Activated T-helper 17 cell treated with anti-CD3 and anti-CD28 coated beads, Interleukin-2, amount 50 U/mL, for 72 hours (primary cell): ENCODE data around the gene RNF186. TPM values are rescaled to one million over a fixed set of nuclear protein-coding genes. Genes with fewer than 3 reads are reported as not detected.
"Not testable (repeated sequence)": the region's sequence is repeated elsewhere in the genome, so short reads cannot be mapped to it uniquely, and the experiment has no call there.

Source experiments
- ATAC-seq: fragments of 150-1000 bp; cut with Tn5 transposase; replicated peaks from 2 replicates; pipeline ENCODE4 v1.10.0; 2021; ENCODE audit warnings: mild to moderate bottlenecking, moderate library complexity
- H3K27ac Mint-ChIP-seq: one replicate; pipeline ENCODE4 v1.8.0; 2022; ENCODE audit warnings: mixed read lengths
- H3K27me3 Mint-ChIP-seq: one replicate; pipeline ENCODE4 v1.8.0; 2022; ENCODE audit warnings: mixed read lengths
- H3K36me3 Mint-ChIP-seq: one replicate; pipeline ENCODE4 v1.8.0; 2022; ENCODE audit warnings: low read depth, mild to moderate bottlenecking, mixed read lengths
- H3K4me1 Mint-ChIP-seq: one replicate; pipeline ENCODE4 v1.8.0; 2022; ENCODE audit warnings: mixed read lengths
- H3K4me3 Mint-ChIP-seq: one replicate; pipeline ENCODE4 v1.8.0; 2022; ENCODE audit warnings: mild to moderate bottlenecking, mixed read lengths
- H3K9me3 Mint-ChIP-seq: one replicate; pipeline ENCODE4 v1.8.0; 2022; ENCODE audit warnings: mixed read lengths
- total RNA-seq, 2 donors: library from RNA; stranded (reverse); gene quantifications; one replicate each; pipeline ENCODE4 v1.2.3, GENCODE V29; 2022

Gene RNF186
- total RNA-seq, 2 donors from 2014 or later: not detected

DNA sequence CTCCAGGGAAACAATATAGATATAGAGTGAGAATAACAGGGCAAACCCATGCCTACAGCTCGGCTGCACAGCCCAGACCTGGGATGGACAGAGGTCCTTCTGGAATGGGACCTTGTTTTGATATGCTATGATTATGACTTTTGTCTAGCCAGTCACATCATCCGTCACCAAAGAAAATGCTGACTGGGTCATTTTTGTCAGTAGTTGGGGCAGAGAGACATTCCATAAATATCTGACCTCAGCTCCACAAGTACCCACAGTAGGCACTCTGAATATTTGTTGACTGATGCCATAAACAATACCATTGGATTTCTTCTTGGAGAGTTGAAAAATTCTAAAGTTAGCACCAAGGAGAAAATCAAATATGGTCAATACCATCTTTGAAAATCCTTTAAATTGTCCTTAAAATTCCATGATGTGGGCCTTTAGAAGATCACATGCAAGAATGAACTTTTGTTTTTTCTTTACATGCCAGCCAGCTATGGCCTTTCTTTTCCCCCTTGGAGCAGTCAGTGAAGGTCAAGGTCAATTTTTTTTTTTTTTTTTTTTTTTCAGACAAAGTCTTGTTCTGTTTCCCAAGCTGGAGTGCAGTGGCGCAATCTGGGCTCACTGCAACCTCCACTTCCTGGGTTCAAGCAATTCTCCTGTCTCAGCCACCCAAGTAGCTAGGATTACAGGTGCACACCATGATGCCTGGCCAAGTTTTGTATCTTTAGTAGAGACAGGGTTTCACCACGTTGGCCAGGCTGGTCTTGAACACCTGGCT lies 22.7 kb downstream of the RNF186 start:
- Mint-ChIP-seq H3K36me3 (peaks cover 17% of the 10 kb centered on the region), H3K4me3 (no peak overlapping the region), H3K9me3 (no peaks in the 10 kb centered on the region), H3K27me3 (no peaks in the 10 kb centered on the region), H3K27ac (no peak overlapping the region), H3K4me1 (peaks cover 28% of the 10 kb centered on the region)
- no peak for ATAC-seq

DNA sequence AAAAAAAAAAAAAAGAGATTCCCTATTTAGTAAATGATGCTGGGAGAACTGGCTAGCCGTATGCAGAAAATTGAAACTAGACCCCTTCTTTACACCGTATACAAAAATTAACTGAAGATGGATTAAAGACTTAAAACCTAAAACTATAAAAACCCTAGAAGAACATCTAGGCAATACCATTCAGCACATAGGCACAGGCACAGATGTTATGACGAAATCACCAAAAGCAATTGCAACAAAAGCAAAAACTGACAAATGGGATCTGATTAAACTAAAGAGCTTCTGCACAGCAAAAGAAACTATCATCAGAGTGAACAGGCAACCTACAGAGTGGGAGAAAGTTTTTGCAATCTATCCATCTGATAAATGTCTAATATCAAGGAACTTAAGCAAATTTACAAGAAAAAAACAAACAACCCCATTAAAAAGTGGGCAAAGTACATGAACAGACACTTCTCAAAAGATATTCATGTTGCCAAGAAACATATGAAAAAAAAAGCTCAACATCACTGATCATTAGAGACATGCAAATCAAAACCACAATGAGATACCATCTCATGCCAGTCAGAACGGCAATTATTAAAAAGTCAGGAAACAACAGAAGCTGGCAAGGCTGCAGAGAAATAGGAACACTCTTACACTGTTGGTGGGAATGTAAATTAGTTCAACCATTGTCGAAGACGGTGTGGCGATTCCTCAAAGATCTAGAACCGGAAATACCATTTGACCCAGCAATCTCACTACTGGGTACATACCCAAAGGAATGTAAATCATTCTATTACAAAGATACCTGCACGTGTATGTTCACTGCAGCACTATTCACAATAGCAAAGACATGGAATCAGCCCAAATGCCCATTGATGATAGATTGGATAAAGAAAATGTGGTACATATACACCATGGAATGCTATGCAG lies 24.8 kb downstream of the RNF186 start:
- H3K36me3 Mint-ChIP-seq: peaks cover 29% of the 10 kb centered on the region
- not testable (repeated sequence) for H3K27me3 Mint-ChIP-seq, ATAC-seq, H3K9me3 Mint-ChIP-seq
- peaks cover 24% of the 10 kb centered on the region for H3K4me1 Mint-ChIP-seq
- peak overlapping the region; percentile 14 for H3K4me3 Mint-ChIP-seq
- H3K27ac Mint-ChIP-seq: peak overlapping the region; percentile 25

GRCh38 chr1:19786988-19787423 lies 28.1 kb downstream of the RNF186 start:
- Mint-ChIP-seq H3K27me3 (no peaks in the 10 kb centered on the region), H3K9me3 (no peaks in the 10 kb centered on the region), H3K36me3 (peaks cover 43% of the 10 kb centered on the region), H3K4me3 (no peak overlapping the region), H3K27ac (no peak overlapping the region), H3K4me1 (peaks cover 12% of the 10 kb centered on the region)
- ATAC-seq: no peak

- peaks cover 8% of the 10 kb centered on the region for H3K4me1 Mint-ChIP-seq
- no peaks in the 10 kb centered on the region for H3K9me3 Mint-ChIP-seq
- no peak overlapping the region for H3K4me3 Mint-ChIP-seq
- no peaks in the 10 kb centered on the region for H3K27me3 Mint-ChIP-seq
- H3K27ac Mint-ChIP-seq: peak overlapping the region; percentile 55
- H3K36me3 Mint-ChIP-seq: peaks cover 51% of the 10 kb centered on the region
- no peak for ATAC-seq
Observed at GRCh38 chr1:19785660-19786059, 29.4 kb downstream of the RNF186 start.

- H3K4me3 Mint-ChIP-seq: no peak overlapping the region
- no peaks in the 10 kb centered on the region for H3K27me3 Mint-ChIP-seq
- H3K9me3 Mint-ChIP-seq: no peaks in the 10 kb centered on the region
- H3K36me3 Mint-ChIP-seq: peaks cover 61% of the 10 kb centered on the region
- no peak for ATAC-seq
- no peaks in the 10 kb centered on the region for H3K4me1 Mint-ChIP-seq
- no peak overlapping the region for H3K27ac Mint-ChIP-seq
Observed at GRCh38 chr1:19780267-19780877, 34.7 kb downstream of the RNF186 start.

GRCh38 chr1:19776933-19777332 lies 38.1 kb downstream of the RNF186 start:
- no peaks in the 10 kb centered on the region for H3K9me3 Mint-ChIP-seq

GRCh38 chr1:19776287-19776686 lies 38.8 kb downstream of the RNF186 start:
- Mint-ChIP-seq H3K27ac (no peak overlapping the region), H3K36me3 (peaks cover 46% of the 10 kb centered on the region), H3K27me3 (no peaks in the 10 kb centered on the region), H3K4me3 (no peak overlapping the region), H3K9me3 (no peaks in the 10 kb centered on the region), H3K4me1 (no peaks in the 10 kb centered on the region)
- ATAC-seq: no peak

More at GRCh38 chr1:19776933-19777332, 38.1 kb downstream of the RNF186 start:
- H3K36me3 Mint-ChIP-seq: peaks cover 49% of the 10 kb centered on the region
- H3K4me3 Mint-ChIP-seq: no peak overlapping the region
- no peaks in the 10 kb centered on the region for H3K27me3 Mint-ChIP-seq
- ATAC-seq: no peak
- H3K4me1 Mint-ChIP-seq: no peaks in the 10 kb centered on the region
- no peak overlapping the region for H3K27ac Mint-ChIP-seq

GRCh38 chr1:19775831-19776230 lies 39.3 kb downstream of the RNF186 start:
- no peaks in the 10 kb centered on the region for H3K27me3 Mint-ChIP-seq
- no peaks in the 10 kb centered on the region for H3K9me3 Mint-ChIP-seq
- no peaks in the 10 kb centered on the region for H3K4me1 Mint-ChIP-seq
- no peak overlapping the region for H3K4me3 Mint-ChIP-seq
- no peak for ATAC-seq
- peaks cover 46% of the 10 kb centered on the region for H3K36me3 Mint-ChIP-seq
- H3K27ac Mint-ChIP-seq: no peak overlapping the region

- H3K27ac Mint-ChIP-seq: no peak overlapping the region
- H3K9me3 Mint-ChIP-seq: no peaks in the 10 kb centered on the region
- ATAC-seq: no peak
- no peaks in the 10 kb centered on the region for H3K27me3 Mint-ChIP-seq
- H3K4me3 Mint-ChIP-seq: no peak overlapping the region
- peaks cover 42% of the 10 kb centered on the region for H3K36me3 Mint-ChIP-seq
- no peaks in the 10 kb centered on the region for H3K4me1 Mint-ChIP-seq
Observed at GRCh38 chr1:19775317-19775716, 39.8 kb downstream of the RNF186 start.

- no peaks in the 10 kb centered on the region for H3K9me3 Mint-ChIP-seq
- H3K27ac Mint-ChIP-seq: no peak overlapping the region
- H3K4me3 Mint-ChIP-seq: no peak overlapping the region
- no peak for ATAC-seq
- H3K4me1 Mint-ChIP-seq: no peaks in the 10 kb centered on the region
- H3K27me3 Mint-ChIP-seq: no peaks in the 10 kb centered on the region
- peaks cover 32% of the 10 kb centered on the region for H3K36me3 Mint-ChIP-seq
Observed at GRCh38 chr1:19774180-19774785, 40.8 kb downstream of the RNF186 start.

- no peak overlapping the region for H3K27ac Mint-ChIP-seq
Observed at GRCh38 chr1:19773485-19773884, 41.6 kb downstream of the RNF186 start.

DNA sequence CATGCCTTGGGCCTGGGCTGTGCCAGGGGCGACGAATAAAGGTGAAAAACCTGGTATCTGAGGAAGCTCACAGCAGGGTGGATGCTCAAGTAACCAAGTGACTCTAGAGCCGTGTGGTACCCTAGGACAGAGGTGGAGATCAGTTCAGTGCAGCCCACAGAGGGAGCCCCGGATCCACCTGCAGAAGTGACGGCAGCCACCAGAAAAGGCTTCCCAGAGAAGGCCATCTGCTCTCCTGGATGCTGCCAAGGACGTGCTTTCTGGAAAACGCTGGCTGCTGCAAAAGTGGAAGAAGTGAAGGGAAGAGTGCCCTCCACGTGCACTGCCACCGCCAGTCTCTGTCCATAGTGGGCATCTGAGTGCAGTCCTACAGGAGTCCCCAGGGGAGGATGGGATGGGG lies 43.0 kb downstream of the RNF186 start:
- H3K36me3 Mint-ChIP-seq: peaks cover 21% of the 10 kb centered on the region
- no peaks in the 10 kb centered on the region for H3K4me1 Mint-ChIP-seq
- no peak overlapping the region for H3K4me3 Mint-ChIP-seq
- H3K27me3 Mint-ChIP-seq: no peaks in the 10 kb centered on the region
- no peaks in the 10 kb centered on the region for H3K9me3 Mint-ChIP-seq
- H3K27ac Mint-ChIP-seq: peak overlapping the region; percentile 33
- no peak for ATAC-seq

More at GRCh38 chr1:19773485-19773884, 41.6 kb downstream of the RNF186 start:
- Mint-ChIP-seq H3K27me3 (no peaks in the 10 kb centered on the region), H3K36me3 (peaks cover 29% of the 10 kb centered on the region), H3K4me3 (no peak overlapping the region), H3K4me1 (no peaks in the 10 kb centered on the region), H3K9me3 (no peaks in the 10 kb centered on the region)
- ATAC-seq: no peak

DNA sequence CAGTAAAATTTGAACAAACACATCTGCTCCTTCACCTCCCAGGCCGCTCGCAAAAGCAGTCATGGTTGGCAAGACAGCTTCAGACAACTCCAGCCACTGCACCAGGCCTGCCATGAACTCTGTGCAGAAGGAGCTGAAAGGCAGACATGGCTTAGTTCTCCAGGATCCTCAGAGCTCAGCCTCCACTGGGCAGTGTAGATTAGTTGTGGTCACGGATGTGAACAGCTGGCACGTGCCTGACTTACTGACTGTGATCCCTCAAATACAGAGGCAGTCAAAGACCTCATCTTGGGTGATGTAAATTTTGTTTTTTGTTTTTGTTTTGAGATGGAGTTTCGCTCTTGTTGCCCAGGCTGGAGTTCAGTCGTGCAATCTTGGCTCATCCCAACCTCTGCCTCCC lies 43.7 kb downstream of the RNF186 start:
- H3K36me3 Mint-ChIP-seq: peaks cover 18% of the 10 kb centered on the region
- no peak for ATAC-seq
- H3K4me3 Mint-ChIP-seq: no peak overlapping the region
- H3K4me1 Mint-ChIP-seq: peaks cover 2% of the 10 kb centered on the region
- no peaks in the 10 kb centered on the region for H3K9me3 Mint-ChIP-seq
- no peak overlapping the region for H3K27ac Mint-ChIP-seq
- H3K27me3 Mint-ChIP-seq: no peaks in the 10 kb centered on the region
